ENCODE data around the gene FOXP2.

Gene FOXP2

DNA sequence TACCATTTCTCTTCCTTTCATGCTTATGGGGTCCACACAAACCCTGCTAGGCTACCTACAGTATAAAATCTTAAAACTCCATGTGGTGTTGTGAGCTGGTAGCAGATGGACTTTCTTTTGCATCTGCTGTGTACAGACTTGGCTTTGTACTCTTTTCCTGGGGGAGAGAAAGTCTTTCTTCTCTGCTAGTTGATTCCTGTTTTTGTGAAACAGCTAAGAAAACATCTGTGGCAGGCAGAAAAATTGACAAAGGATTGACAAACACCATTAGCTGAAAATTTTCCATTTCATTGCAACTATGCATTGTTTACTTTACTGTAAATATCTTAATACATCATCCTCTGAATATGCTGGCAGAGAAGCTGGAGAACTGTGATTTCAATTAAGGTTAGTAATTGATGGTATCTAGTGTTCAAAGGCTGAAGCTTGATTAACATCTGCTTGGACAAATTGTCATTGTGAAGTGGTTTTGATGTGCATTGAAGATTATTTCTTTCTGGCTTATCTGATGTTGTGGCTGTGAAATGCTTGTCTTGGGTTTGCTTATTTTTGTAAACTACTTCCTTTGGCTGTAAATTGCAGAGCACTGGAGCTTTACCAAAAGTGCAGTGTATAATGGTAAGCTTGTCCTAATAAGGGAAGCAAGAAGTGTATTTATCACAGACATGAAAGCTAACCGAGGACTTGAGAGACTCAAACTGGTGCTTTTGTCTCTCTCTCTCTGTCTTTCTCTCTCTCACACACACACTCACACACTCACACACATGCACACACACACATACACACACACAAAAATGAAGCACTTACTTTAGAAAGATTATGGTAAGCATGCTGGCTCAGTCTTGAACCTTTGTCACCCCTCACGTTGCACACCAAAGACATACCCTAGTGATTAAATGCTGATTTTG is at the start of gene FOXP2:
TSS of gene FOXP2 (plus strand) at position 660 of the 908 bp plus-strand sequence. CDS start 11,697 bp downstream, outside the sequence.
- TF ChIP-seq, protein P1, sequence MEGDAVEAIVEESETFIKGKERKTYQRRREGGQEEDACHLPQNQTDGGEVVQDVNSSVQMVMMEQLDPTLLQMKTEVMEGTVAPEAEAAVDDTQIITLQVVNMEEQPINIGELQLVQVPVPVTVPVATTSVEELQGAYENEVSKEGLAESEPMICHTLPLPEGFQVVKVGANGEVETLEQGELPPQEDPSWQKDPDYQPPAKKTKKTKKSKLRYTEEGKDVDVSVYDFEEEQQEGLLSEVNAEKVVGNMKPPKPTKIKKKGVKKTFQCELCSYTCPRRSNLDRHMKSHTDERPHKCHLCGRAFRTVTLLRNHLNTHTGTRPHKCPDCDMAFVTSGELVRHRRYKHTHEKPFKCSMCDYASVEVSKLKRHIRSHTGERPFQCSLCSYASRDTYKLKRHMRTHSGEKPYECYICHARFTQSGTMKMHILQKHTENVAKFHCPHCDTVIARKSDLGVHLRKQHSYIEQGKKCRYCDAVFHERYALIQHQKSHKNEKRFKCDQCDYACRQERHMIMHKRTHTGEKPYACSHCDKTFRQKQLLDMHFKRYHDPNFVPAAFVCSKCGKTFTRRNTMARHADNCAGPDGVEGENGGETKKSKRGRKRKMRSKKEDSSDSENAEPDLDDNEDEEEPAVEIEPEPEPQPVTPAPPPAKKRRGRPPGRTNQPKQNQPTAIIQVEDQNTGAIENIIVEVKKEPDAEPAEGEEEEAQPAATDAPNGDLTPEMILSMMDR (conservative IDR thresholded peaks at IDR 0.05; ENCODE audit: low read length): no peak
- TF ChIP-seq EZH2phosphoT487 (IDR thresholded peaks at IDR 0.05; ENCODE audit: borderline replicate concordance): no peak
- Histone ChIP-seq H3F3A (ENCODE audit: low read depth) (no peaks in the 10 kb centered on the region), H3K27me3 (ENCODE audit: insufficient read depth, low read length, poor library complexity, severe bottlenecking) (peaks cover 16% of the 10 kb centered on the region), H3K36me3 (ENCODE audit: insufficient read depth, low read length) (no peaks in the 10 kb centered on the region), H3K4me3 (ENCODE audit: low read length, poor library complexity, severe bottlenecking) (no peak within 1 kb of the TSS), H4K20me1 (ENCODE audit: insufficient read depth, low read length, poor library complexity, severe bottlenecking) (no peaks in the 10 kb centered on the region), H2AFZ (ENCODE audit: low read length) (no peak within 1 kb of the TSS), H3K9me2 (replicated peaks; ENCODE audit: low read depth, low read length) (no peaks in the 10 kb centered on the region), H3K4me2 (ENCODE audit: low read depth, low read length, poor library complexity, severe bottlenecking) (no peak within 1 kb of the TSS), H3K4me1 (ENCODE audit: insufficient read depth, low read length, poor library complexity, severe bottlenecking) (no peaks in the 10 kb centered on the region), H3K9ac (ENCODE audit: low read depth, low read length, poor library complexity, severe bottlenecking) (no peak within 1 kb of the TSS), H3K9me3 (ENCODE audit: insufficient read depth, low read depth, low read length) (no peaks in the 10 kb centered on the region), H3K79me2 (ENCODE audit: insufficient read depth, low read length) (no peaks in the 10 kb centered on the region)

DNA sequence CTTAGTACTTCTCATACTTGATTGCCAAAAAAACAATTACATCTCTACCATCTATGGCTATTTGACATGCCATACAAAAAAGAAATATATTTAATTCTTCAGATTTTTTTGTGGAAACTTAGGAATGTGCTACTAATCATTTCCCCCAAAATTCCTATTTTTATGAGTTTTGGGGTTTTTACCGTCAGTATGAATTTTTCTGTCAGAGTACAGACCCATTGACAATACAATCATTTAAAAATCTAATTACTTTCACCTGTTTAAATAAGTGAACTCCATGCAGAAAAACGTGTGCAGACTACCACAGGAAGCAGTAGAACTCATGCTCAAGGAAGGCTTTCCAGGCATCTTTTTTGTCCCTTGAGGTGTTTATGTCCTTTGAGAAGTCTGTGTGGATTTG is 48.8 kb upstream of the FOXP2 start:
- Histone ChIP-seq H3F3A (ENCODE audit: low read depth) (no peaks in the 10 kb centered on the region), H3K4me1 (ENCODE audit: insufficient read depth, low read length, poor library complexity, severe bottlenecking) (no peaks in the 10 kb centered on the region), H3K4me2 (ENCODE audit: low read depth, low read length, poor library complexity, severe bottlenecking) (no peak overlapping the region), H2AFZ (ENCODE audit: low read length) (no peak overlapping the region), H3K9ac (ENCODE audit: low read depth, low read length, poor library complexity, severe bottlenecking) (no peak overlapping the region), H3K27me3 (ENCODE audit: insufficient read depth, low read length, poor library complexity, severe bottlenecking) (no peaks in the 10 kb centered on the region), H3K36me3 (ENCODE audit: insufficient read depth, low read length) (no peaks in the 10 kb centered on the region), H3K79me2 (ENCODE audit: insufficient read depth, low read length) (no peaks in the 10 kb centered on the region), H3K9me3 (ENCODE audit: insufficient read depth, low read depth, low read length) (no peaks in the 10 kb centered on the region), H3K4me3 (ENCODE audit: low read length, poor library complexity, severe bottlenecking) (no peak overlapping the region), H4K20me1 (ENCODE audit: insufficient read depth, low read length, poor library complexity, severe bottlenecking) (no peaks in the 10 kb centered on the region), H3K9me2 (replicated peaks; ENCODE audit: low read depth, low read length) (no peaks in the 10 kb centered on the region)
- TF ChIP-seq EZH2phosphoT487 (IDR thresholded peaks at IDR 0.05; ENCODE audit: borderline replicate concordance): no peak
- TF ChIP-seq, protein P1 (conservative IDR thresholded peaks at IDR 0.05; ENCODE audit: low read length): no peak

DNA sequence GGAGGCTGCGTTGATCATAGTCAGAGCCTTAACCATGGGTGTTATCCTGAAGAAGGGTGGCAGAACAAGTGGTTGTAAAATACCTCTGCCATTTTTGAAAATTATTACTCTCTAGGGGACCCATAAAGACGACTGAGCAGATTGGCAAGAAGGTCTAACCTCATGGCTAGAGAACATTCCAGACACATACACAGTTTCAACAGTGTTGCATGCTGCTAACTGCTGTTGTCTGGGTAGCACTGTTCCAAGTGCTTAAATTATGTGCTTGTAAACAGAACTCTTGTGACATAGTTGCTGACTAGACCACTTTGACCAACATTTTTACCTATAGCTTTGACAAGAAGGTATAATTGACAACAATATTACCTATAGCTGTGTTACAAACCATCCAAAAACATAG is 46.1 kb upstream of the FOXP2 start:
- Histone ChIP-seq H3K27me3 (ENCODE audit: insufficient read depth, low read length, poor library complexity, severe bottlenecking) (no peaks in the 10 kb centered on the region), H3K9me2 (replicated peaks; ENCODE audit: low read depth, low read length) (no peaks in the 10 kb centered on the region), H2AFZ (ENCODE audit: low read length) (no peak overlapping the region), H4K20me1 (ENCODE audit: insufficient read depth, low read length, poor library complexity, severe bottlenecking) (no peaks in the 10 kb centered on the region), H3K4me1 (ENCODE audit: insufficient read depth, low read length, poor library complexity, severe bottlenecking) (no peaks in the 10 kb centered on the region), H3K9me3 (ENCODE audit: insufficient read depth, low read depth, low read length) (no peaks in the 10 kb centered on the region), H3K79me2 (ENCODE audit: insufficient read depth, low read length) (no peaks in the 10 kb centered on the region), H3F3A (ENCODE audit: low read depth) (no peaks in the 10 kb centered on the region), H3K4me3 (ENCODE audit: low read length, poor library complexity, severe bottlenecking) (no peak overlapping the region), H3K4me2 (ENCODE audit: low read depth, low read length, poor library complexity, severe bottlenecking) (no peak overlapping the region), H3K36me3 (ENCODE audit: insufficient read depth, low read length) (no peaks in the 10 kb centered on the region), H3K9ac (ENCODE audit: low read depth, low read length, poor library complexity, severe bottlenecking) (no peak overlapping the region)
- TF ChIP-seq, protein P1 (conservative IDR thresholded peaks at IDR 0.05; ENCODE audit: low read length): no peak
- no peak for TF ChIP-seq EZH2phosphoT487 (IDR thresholded peaks at IDR 0.05; ENCODE audit: borderline replicate concordance)

Data from Loucy (cell line).